ENCODE measurements around the gene PRDM16.

The PRDM16 gene

GRCh38 chr1:3307359-3307758 is 238.4 kb downstream of the PRDM16 start:
- no peak for TF ChIP-seq CREB5 (CRISPR knock-in tag; IDR thresholded peaks at IDR 0.05; ENCODE audit: low read depth)
- TF ChIP-seq CSRNP3 (CRISPR knock-in tag; IDR thresholded peaks at IDR 0.05) = no peak
- TF ChIP-seq TOX (CRISPR knock-in tag; IDR thresholded peaks at IDR 0.05; ENCODE audit: borderline replicate concordance) = no peak
- no peak for TF ChIP-seq OSR1 (CRISPR knock-in tag; IDR thresholded peaks at IDR 0.05)
- TF ChIP-seq TCF4 (CRISPR knock-in tag; IDR thresholded peaks at IDR 0.05; ENCODE audit: borderline replicate concordance) = no peak
- TF ChIP-seq ZFP30 (CRISPR knock-in tag; IDR thresholded peaks at IDR 0.05) = no peak
- TF ChIP-seq ESRRG (CRISPR knock-in tag; IDR thresholded peaks at IDR 0.05) = no peak
- TF ChIP-seq BACH2 (CRISPR knock-in tag; IDR thresholded peaks at IDR 0.05; ENCODE audit: borderline replicate concordance) = no peak
- no peak for TF ChIP-seq GLIS3 (CRISPR knock-in tag; IDR thresholded peaks at IDR 0.05)
- TF ChIP-seq SNAI2 (CRISPR knock-in tag; IDR thresholded peaks at IDR 0.05) = no peak
- no peak for TF ChIP-seq ZC3H10 (CRISPR knock-in tag; IDR thresholded peaks at IDR 0.05)
- TF ChIP-seq PATZ1 (CRISPR knock-in tag; IDR thresholded peaks at IDR 0.05; ENCODE audit: borderline replicate concordance) = no peak
- no peak for TF ChIP-seq ARNTL (CRISPR knock-in tag; IDR thresholded peaks at IDR 0.05; ENCODE audit: borderline replicate concordance, low read depth)
- no peak for ATAC-seq

GRCh38 chr1:3308053-3308452 is 239.1 kb downstream of the PRDM16 start:
- no peak for ATAC-seq
- TF ChIP-seq GLIS3 (CRISPR knock-in tag; IDR thresholded peaks at IDR 0.05) (no peak), ESRRG (CRISPR knock-in tag; IDR thresholded peaks at IDR 0.05) (no peak), CSRNP3 (CRISPR knock-in tag; IDR thresholded peaks at IDR 0.05) (no peak), ZFP30 (CRISPR knock-in tag; IDR thresholded peaks at IDR 0.05) (no peak), OSR1 (CRISPR knock-in tag; IDR thresholded peaks at IDR 0.05) (no peak), BACH2 (CRISPR knock-in tag; IDR thresholded peaks at IDR 0.05; ENCODE audit: borderline replicate concordance) (no peak), TOX (CRISPR knock-in tag; IDR thresholded peaks at IDR 0.05; ENCODE audit: borderline replicate concordance) (no peak), PPARA (CRISPR knock-in tag; IDR thresholded peaks at IDR 0.05; ENCODE audit: borderline replicate concordance) (no peak), ZNF70 (CRISPR knock-in tag; IDR thresholded peaks at IDR 0.05) (no peak), RARB (CRISPR knock-in tag; IDR thresholded peaks at IDR 0.05) (no peak), ARNTL (CRISPR knock-in tag; IDR thresholded peaks at IDR 0.05; ENCODE audit: borderline replicate concordance, low read depth) (no peak), SNAI2 (CRISPR knock-in tag; IDR thresholded peaks at IDR 0.05) (no peak), ZNF565 (CRISPR knock-in tag; conservative IDR thresholded peaks at IDR 0.05; ENCODE audit: low read depth) (no peak), ZC3H10 (CRISPR knock-in tag; IDR thresholded peaks at IDR 0.05) (no peak), ZFP3 (CRISPR knock-in tag; IDR thresholded peaks at IDR 0.05) (no peak), ISL1 (CRISPR knock-in tag; IDR thresholded peaks at IDR 0.05) (no peak), CREB5 (CRISPR knock-in tag; IDR thresholded peaks at IDR 0.05; ENCODE audit: low read depth) (no peak)

- no peak for TF ChIP-seq CSRNP3 (CRISPR knock-in tag; IDR thresholded peaks at IDR 0.05)
- TF ChIP-seq TOX (CRISPR knock-in tag; IDR thresholded peaks at IDR 0.05; ENCODE audit: borderline replicate concordance) = no peak
- no peak for TF ChIP-seq ESRRG (CRISPR knock-in tag; IDR thresholded peaks at IDR 0.05)
- no peak for TF ChIP-seq ARNTL (CRISPR knock-in tag; IDR thresholded peaks at IDR 0.05; ENCODE audit: borderline replicate concordance, low read depth)
- no peak for TF ChIP-seq ZNF565 (CRISPR knock-in tag; conservative IDR thresholded peaks at IDR 0.05; ENCODE audit: low read depth)
- no peak for TF ChIP-seq BACH2 (CRISPR knock-in tag; IDR thresholded peaks at IDR 0.05; ENCODE audit: borderline replicate concordance)
- TF ChIP-seq POU6F1 (CRISPR knock-in tag; IDR thresholded peaks at IDR 0.05; ENCODE audit: borderline replicate concordance, low read depth) = no peak
- ATAC-seq = no peak
Observed at GRCh38 chr1:3310718-3311400, 241.9 kb downstream of the PRDM16 start.
